ENCODE data around the gene SPTAN1.

DNA sequence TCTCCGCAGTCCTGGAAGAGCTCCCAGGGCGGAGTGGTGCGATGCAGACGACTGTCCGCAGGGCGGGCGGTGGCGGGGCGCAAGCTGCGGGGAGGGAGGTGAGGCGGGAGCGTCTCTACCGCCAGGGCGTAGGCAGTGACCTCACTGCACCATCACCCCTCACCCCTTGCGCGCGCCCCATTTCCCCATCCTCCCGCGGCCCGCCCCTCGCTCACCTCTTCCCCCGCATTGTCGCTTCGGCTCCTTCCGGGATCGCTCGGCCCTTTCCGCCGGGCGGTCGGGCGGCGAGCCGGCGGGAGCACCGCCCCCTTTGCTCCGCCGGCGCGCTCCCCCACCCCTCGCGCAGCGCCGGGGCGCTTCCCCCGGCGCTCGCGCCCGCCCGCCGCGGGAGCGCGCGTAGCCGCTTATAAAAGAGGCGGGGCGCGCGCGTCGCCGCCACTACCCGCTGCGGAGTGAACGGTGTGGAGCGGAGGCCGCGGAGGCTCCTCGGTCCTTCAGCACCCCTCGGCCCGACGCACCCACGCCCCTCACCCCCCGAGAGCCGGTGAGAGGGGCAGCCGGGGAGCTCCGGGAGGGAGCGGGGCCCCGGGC is at the start of gene SPTAN1:
- TF ChIP-seq POLR2A (IDR thresholded peaks at IDR 0.05; ENCODE audit: low read length) (peak; percentile 19), GATA1 (IDR thresholded peaks at IDR 0.05; ENCODE audit: low read depth, low read length) (no peak)

Data from erythroblast (primary cell).